Osteocyte (in vitro differentiated cells): ENCODE data around the gene CDT1. TPM values are rescaled to one million over a fixed set of nuclear protein-coding genes. Genes with fewer than 3 reads are reported as not detected.

Experiments
- DNase-seq: peaks from one replicate; pipeline ENCODE4 v3.0.0; 2021; ENCODE audit warnings: mixed read lengths; ENCODE audit not compliant: unreplicated experiment; ENCODE audit errors: extremely low spot score
- H3K27ac Mint-ChIP-seq: one replicate; pipeline ENCODE4 v1.8.0; 2021; ENCODE audit warnings: mild to moderate bottlenecking, mixed read lengths; ENCODE audit not compliant: unreplicated experiment
- H3K27me3 Mint-ChIP-seq: one replicate; pipeline ENCODE4 v1.8.0; 2021; ENCODE audit warnings: mixed read lengths; ENCODE audit not compliant: unreplicated experiment
- H3K36me3 Mint-ChIP-seq: one replicate; pipeline ENCODE4 v1.8.0; 2021; ENCODE audit warnings: mixed read lengths; ENCODE audit not compliant: unreplicated experiment
- H3K4me1 Mint-ChIP-seq: one replicate; pipeline ENCODE4 v1.8.0; 2021; ENCODE audit warnings: mixed read lengths; ENCODE audit not compliant: unreplicated experiment
- H3K4me3 Mint-ChIP-seq: one replicate; pipeline ENCODE4 v1.8.0; 2021; ENCODE audit warnings: mild to moderate bottlenecking, moderate library complexity, mixed read lengths; ENCODE audit not compliant: unreplicated experiment
- H3K9me3 Mint-ChIP-seq: one replicate; pipeline ENCODE4 v1.8.0; 2021; ENCODE audit warnings: mixed read lengths; ENCODE audit not compliant: unreplicated experiment
- total RNA-seq: library from RNA; stranded (reverse); gene quantifications from 2 replicates; pipeline ENCODE4 v1.2.1, GENCODE V29; 2021
- TF ChIP-seq, protein P1 (sequence below): fragments of 200-600 bp; sonication (generic); IDR thresholded peaks from 2 replicates; pipeline ENCODE4 v1.5.0; 2021; ENCODE audit warnings: antibody characterized with exemption, mild to moderate bottlenecking, moderate library complexity

CDT1 gene
- total RNA-seq, 1 donor from 2014 or later: 6.6 TPM

GRCh38 chr16:88847654-88848053, 44.1 kb downstream of the CDT1 start:
- Mint-ChIP-seq H3K27ac (no peak overlapping the region), H3K9me3 (no peaks in the 10 kb centered on the region), H3K27me3 (no peaks in the 10 kb centered on the region), H3K4me3 (no peak overlapping the region), H3K4me1 (no peaks in the 10 kb centered on the region), H3K36me3 (peaks cover 4% of the 10 kb centered on the region)
- DNase-seq: no peak
- TF ChIP-seq, protein P1, sequence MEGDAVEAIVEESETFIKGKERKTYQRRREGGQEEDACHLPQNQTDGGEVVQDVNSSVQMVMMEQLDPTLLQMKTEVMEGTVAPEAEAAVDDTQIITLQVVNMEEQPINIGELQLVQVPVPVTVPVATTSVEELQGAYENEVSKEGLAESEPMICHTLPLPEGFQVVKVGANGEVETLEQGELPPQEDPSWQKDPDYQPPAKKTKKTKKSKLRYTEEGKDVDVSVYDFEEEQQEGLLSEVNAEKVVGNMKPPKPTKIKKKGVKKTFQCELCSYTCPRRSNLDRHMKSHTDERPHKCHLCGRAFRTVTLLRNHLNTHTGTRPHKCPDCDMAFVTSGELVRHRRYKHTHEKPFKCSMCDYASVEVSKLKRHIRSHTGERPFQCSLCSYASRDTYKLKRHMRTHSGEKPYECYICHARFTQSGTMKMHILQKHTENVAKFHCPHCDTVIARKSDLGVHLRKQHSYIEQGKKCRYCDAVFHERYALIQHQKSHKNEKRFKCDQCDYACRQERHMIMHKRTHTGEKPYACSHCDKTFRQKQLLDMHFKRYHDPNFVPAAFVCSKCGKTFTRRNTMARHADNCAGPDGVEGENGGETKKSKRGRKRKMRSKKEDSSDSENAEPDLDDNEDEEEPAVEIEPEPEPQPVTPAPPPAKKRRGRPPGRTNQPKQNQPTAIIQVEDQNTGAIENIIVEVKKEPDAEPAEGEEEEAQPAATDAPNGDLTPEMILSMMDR: no peak

DNA sequence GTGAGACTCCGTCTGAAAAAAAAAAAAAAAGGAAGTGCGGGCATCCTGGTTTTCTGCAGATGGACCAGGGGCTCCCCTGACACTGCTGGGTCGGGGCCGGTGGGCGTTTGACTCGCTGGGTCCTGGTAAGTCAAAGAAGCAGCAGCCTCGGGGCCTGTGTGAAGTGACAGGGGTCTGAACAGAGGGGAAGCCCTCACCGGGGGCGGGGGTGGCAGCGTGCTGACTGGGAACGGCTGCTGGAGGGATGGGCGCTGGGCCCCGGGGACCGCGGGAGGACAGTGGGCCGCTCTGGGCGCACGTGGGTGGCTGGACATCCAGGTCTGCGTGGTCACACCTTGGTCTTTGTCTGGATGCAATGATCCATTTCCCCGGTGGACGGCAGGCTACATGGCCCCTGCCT, 45.0 kb downstream of the CDT1 start:
- H3K4me1 Mint-ChIP-seq: no peaks in the 10 kb centered on the region
- no peak for DNase-seq
- H3K4me3 Mint-ChIP-seq: no peak overlapping the region
- TF ChIP-seq, protein P1: no peak
- H3K9me3 Mint-ChIP-seq: no peaks in the 10 kb centered on the region
- no peak overlapping the region for H3K27ac Mint-ChIP-seq
- peaks cover 4% of the 10 kb centered on the region for H3K36me3 Mint-ChIP-seq
- no peaks in the 10 kb centered on the region for H3K27me3 Mint-ChIP-seq

DNA sequence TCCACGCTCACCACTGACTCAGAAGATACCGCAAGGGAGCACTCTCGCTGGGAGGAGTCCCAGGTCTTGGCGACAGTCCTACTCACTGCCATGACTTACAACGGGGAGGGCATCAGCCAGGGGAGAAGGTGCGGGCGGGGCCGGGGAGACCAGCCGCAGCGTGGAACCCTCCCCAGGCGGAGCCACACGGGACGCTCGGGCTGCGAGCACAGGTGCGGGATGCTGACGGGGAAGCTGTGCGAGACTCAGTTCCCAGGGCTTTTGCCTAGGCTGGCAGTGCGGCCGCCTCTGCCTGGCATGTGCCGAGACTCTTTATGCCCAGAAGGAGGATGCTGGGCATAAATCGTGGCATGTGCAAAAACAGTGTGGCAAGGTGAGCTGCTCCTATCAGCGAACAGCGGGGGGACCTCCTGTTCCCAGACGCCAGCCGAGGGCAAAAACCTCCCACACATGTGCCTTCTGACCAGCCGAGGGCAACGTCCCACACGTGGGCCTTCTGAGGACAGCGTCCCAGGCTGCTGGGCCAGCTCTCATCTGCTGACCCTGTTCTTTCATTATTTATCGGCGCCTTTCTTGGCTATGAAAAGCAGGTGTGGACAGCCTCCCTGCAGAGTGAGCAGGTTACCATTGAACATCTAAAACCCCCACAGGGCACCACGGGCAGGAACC, 47.1 kb downstream of the CDT1 start:
- H3K36me3 Mint-ChIP-seq: peaks cover 4% of the 10 kb centered on the region
- no peak for DNase-seq
- no peaks in the 10 kb centered on the region for H3K27me3 Mint-ChIP-seq
- peaks cover 4% of the 10 kb centered on the region for H3K4me1 Mint-ChIP-seq
- no peaks in the 10 kb centered on the region for H3K9me3 Mint-ChIP-seq
- no peak overlapping the region for H3K27ac Mint-ChIP-seq
- no peak overlapping the region for H3K4me3 Mint-ChIP-seq
- TF ChIP-seq, protein P1: no peak

GRCh38 chr16:88851616-88852015, 48.0 kb downstream of the CDT1 start:
- H3K4me1 Mint-ChIP-seq: peaks cover 8% of the 10 kb centered on the region
- H3K36me3 Mint-ChIP-seq: peaks cover 4% of the 10 kb centered on the region
- H3K27ac Mint-ChIP-seq: no peak overlapping the region
- H3K9me3 Mint-ChIP-seq: no peaks in the 10 kb centered on the region
- H3K4me3 Mint-ChIP-seq: no peak overlapping the region
- H3K27me3 Mint-ChIP-seq: no peaks in the 10 kb centered on the region
- TF ChIP-seq, protein P1: no peak
- no peak for DNase-seq

DNA sequence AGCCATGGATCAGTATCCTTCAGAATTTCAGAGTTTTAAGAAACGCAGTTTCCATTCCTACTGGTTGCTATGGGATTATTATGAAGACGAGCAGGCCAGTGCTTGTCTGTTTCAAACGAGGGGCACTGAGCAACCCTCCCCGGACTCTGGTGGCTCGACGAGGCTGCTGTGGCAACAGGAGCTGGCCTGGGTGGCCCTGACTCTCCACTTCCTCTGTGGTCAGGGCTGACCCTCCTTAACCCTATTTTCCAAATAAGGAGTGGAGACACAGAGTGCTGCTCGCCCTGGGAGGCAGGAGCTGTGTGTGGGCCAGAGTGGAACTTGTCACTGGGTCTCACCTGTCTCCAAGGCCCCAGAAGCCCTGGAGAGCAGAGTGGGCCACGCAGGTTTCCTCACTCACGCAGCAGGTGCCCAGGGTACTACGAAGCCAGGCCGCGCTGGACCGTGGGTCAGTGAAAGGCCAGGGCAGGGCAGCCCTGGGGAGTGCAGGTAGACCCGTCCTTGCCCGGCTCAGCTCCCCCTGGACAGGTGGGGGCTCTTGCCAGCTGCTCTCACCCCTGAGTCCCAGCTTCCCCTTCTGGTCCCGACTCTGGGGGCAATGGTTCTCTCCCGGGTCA, 49.8 kb downstream of the CDT1 start:
- no peak for DNase-seq
- H3K4me1 Mint-ChIP-seq: peaks cover 16% of the 10 kb centered on the region
- H3K27ac Mint-ChIP-seq: no peak overlapping the region
- no peak overlapping the region for H3K4me3 Mint-ChIP-seq
- H3K27me3 Mint-ChIP-seq: no peaks in the 10 kb centered on the region
- no peaks in the 10 kb centered on the region for H3K9me3 Mint-ChIP-seq
- peaks cover 4% of the 10 kb centered on the region for H3K36me3 Mint-ChIP-seq
- TF ChIP-seq, protein P1: no peak
